ENCODE results near the gene ATP13A1.
"Not testable (repeated sequence)": the region's sequence is repeated elsewhere in the genome, so short reads cannot be mapped to it uniquely, and the experiment has no call there.

DNA sequence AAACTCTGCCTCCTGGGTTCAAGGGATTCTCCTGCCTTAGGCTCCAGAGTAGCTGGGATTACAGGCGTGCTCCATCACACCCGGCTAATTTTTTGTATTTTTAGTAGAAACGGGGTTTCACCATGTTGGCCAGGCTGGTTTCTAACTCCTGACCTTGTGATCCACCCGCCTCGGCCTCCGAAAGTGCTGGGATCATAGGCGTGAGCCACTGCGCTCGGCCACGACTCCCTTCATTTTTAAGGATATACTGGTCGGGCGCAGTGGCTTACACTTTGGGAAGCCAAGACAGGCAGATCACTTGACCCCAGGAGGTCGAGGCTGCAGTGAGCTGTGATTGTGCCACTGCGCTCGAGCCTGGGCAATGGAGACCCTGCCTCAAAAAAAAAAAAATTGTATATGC is 22.6 kb upstream of the ATP13A1 start:
- TF ChIP-seq CTCF (conservative IDR thresholded peaks at IDR 0.05; ENCODE audit: low read length); EZH2phosphoT487 (IDR thresholded peaks at IDR 0.05; ENCODE audit: borderline replicate concordance, low read depth, low read length): not testable (repeated sequence)
